GM21723 (cell line): ENCODE results near the gene CD69.

Experiments
- ATAC-seq: cut with Tn5 transposase; IDR thresholded peaks from one replicate; pipeline ENCODE4 v1.9.1; 2021; ENCODE audit warnings: mild to moderate bottlenecking, moderate library complexity; ENCODE audit not compliant: unreplicated experiment

Gene CD69

GRCh38 chr12:9782547-9783382 lies 22.1 kb upstream of the CD69 start:
- no peak for ATAC-seq

GRCh38 chr12:9781360-9781759 lies 20.7 kb upstream of the CD69 start:
- ATAC-seq, result no peak

DNA sequence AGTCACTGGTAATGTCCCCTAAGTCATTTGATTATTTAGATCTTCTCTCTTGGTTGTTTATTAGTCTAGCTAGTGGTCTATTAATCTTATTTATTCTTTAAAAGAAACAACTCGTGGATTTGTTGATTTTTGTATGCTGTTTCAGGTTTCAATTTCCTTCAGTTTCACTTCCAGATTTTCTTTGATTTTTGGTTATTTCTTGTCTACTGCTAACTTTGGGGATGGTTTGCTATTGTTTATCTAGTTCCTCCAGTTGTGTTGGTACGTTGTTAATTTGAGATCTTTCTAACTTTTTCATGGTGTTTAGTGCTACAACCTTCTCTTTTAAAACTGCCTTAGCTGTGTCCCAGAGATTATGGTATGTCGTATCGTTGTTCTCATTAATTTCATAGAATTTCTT lies 18.5 kb upstream of the CD69 start:
- ATAC-seq, result no peak

GRCh38 chr12:9776781-9777180 lies 16.1 kb upstream of the CD69 start:
- ATAC-seq, result no peak

DNA sequence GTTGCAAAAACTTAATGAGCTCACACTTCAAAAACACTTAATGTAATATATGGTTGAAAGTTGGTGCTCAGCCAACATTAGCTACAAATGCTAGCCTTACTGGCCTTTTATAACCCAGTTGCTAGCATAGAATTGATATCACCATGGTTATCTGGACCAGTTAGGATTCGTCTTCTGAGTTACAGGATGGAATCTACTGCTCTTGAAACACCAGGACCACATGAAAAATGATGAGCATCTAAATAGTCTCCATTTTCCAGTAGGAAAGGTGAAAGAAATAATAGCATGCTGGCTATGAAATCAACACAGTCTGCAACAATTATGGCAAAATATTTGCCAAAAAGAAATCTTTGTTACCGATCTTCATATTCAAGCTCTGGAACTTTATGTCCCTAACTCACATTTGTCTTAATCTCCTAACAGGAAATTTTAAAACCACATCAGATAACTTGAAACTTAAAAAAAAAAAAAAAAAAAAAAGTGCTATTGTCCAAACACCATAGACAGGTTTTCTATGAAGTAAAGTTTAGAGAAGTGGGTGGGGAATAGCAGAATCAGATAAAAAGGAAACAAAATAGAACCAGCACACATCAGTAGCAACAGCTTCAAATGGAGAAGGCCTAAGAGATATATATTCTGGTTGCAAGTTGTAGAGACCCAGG lies 12.6 kb upstream of the CD69 start:
- ATAC-seq, result no peak

GRCh38 chr12:9763025-9763424 lies 2.3 kb upstream of the CD69 start:
- no peak for ATAC-seq

GRCh38 chr12:9762369-9762768 lies 1.7 kb upstream of the CD69 start:
- ATAC-seq, result no peak

- ATAC-seq, result no peak
Measured at GRCh38 chr12:9761419-9761781, 699 bp upstream of the CD69 start.

DNA sequence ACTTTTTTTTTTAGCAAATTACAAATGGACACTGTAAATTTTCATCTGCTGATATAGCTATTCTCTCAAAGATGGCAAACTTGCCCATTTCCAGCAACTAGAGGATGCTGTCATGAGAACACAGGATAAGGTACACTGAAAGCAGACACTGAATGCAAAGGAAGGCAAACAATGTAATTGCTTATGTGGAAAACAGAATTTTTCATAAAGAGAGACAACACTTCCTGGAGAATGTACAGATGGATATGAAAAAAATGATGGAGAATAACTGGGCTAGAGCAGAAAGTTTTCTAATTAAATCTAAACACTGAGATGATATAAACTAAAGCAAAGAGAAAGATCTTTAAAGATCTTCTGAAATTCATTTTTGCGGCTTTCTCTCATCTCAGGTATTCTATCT lies 581 bp downstream of the CD69 start:
- ATAC-seq, result no peak

DNA sequence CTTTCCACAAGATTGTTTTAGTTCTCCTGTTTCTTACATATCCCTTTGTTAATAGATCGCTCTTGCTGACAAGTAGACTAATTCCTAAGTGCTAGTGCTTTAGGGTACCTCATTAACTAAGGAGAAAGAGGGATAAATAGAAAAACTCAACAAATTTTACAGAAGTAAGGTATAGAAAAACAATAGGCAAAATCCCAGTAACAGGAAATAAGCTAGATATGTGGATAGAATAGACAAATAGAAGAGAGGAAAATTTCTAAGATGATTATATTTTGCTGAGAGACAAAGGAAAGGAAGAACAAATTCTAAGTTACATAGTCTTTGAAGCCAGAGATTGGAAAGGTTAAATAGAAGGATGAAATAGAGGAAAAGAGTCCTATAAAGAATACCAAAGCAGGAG lies 1.0 kb downstream of the CD69 start:
- ATAC-seq, result no peak

GRCh38 chr12:9758119-9758518 lies 2.6 kb downstream of the CD69 start:
- ATAC-seq, result no peak

GRCh38 chr12:9757433-9758025 lies 3.2 kb downstream of the CD69 start:
- ATAC-seq, result no peak

DNA sequence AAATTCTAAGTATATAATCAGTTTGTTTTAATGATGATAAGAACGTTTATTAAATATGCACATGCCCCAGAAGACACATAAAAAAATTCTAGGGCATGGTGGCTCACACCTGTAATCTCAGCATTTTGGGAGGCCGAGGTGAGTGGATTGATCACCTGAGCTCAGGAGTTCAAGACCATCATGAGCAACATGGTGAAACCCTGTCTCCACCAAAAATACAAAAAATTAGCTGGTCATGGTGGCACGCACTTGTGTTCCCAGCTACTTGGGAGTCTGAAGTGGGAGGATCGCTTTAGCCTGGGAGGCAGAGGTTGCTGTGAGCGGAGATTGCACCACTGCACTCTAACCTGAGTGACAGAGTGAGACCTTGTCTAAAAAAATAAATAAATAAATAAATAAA lies 4.0 kb downstream of the CD69 start:
- ATAC-seq, result no peak

GRCh38 chr12:9756170-9756569 lies 4.5 kb downstream of the CD69 start:
- ATAC-seq, result no peak

DNA sequence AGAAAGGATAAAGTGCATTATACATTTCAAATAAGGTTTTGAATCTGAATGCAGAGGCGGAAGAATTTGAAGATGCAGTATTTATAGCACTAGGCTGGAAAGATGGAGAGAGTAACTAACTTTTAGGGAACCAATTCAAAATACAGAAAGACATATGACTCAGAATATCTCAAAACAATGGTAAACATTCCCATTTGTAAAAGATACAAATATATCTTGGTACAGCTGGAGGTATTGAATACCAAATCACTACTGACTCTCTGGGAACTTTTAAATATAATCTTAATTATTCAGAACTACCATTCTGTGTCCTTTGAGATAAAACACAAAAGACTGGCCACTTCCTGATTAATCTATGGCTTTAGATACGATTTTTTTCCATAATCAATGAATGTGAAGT lies 5.1 kb downstream of the CD69 start:
- no peak for ATAC-seq

GRCh38 chr12:9755035-9755434 lies 5.7 kb downstream of the CD69 start:
- ATAC-seq, result no peak

- no peak for ATAC-seq
Measured at GRCh38 chr12:9754099-9754927, 6.4 kb downstream of the CD69 start.

GRCh38 chr12:9753498-9753897 lies 7.2 kb downstream of the CD69 start:
- no peak for ATAC-seq

DNA sequence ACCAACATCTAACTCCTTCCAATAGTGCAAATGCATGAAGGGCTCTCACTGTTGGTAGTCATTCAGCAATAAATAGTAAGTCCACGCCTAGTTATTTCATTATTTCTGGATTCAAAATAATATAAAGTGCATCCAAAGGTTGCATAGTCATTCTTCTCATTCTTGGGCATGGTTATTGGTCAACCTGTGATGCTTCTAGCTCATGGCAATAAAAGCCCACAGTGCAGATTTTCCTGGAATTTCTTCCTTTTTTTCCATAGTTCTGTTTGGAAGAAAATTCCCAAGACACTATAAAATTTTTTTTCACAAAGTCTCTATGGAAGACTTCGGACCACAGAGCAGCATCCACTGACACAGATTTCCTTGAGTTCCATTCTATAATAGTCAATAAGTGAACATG lies 7.6 kb downstream of the CD69 start:
- ATAC-seq, result no peak

- no peak for ATAC-seq
Measured at GRCh38 chr12:9752145-9752933, 8.4 kb downstream of the CD69 start.
